T-helper 17 cell (primary cell): ENCODE data around the gene PRKCH. TPM values are rescaled to one million over a fixed set of nuclear protein-coding genes. Genes with fewer than 3 reads are reported as not detected.
"Not testable (repeated sequence)": the region's sequence is repeated elsewhere in the genome, so short reads cannot be mapped to it uniquely, and the experiment has no call there.

Source experiments
- ATAC-seq: fragments of 150-1000 bp; cut with Tn5 transposase; 2 replicates; pipeline ENCODE4 v1.10.0; 2021; ENCODE audit warnings: mild to moderate bottlenecking, moderate library complexity
- DNase-seq, 3 donors: peaks; one replicate each; pipeline versions ENCODE4 v3.0.0 to v3.0.0-alpha.2; 2020 to 2021
- H3K9me3 ChIP-seq: one replicate; pipeline ENCODE4 v1.7.0; 2013; ENCODE audit warnings: low read length, mild to moderate bottlenecking; ENCODE audit not compliant: control insufficient read depth, poor library complexity, severe bottlenecking
- H3K27ac Mint-ChIP-seq: one replicate; pipeline ENCODE4 v1.8.0; 2022; ENCODE audit warnings: mild to moderate bottlenecking, moderate library complexity, mixed read lengths
- H3K27me3 Mint-ChIP-seq: one replicate; pipeline ENCODE4 v1.8.0; 2022; ENCODE audit warnings: mixed read lengths
- H3K36me3 Mint-ChIP-seq: one replicate; pipeline ENCODE4 v1.8.0; 2022; ENCODE audit warnings: low read depth, mixed read lengths
- H3K4me1 Mint-ChIP-seq: one replicate; pipeline ENCODE4 v1.8.0; 2022; ENCODE audit warnings: mild to moderate bottlenecking, mixed read lengths
- H3K4me3 Mint-ChIP-seq: one replicate; pipeline ENCODE4 v1.8.0; 2022; ENCODE audit warnings: mild to moderate bottlenecking, moderate library complexity, mixed read lengths
- total RNA-seq, 4 donors: library from RNA in 2 of 4; stranded (reverse) in 2 of 4; gene quantifications; one replicate each; pipeline ENCODE4 v1.2.3 and lab custom pipeline; 2022 to 2026

The PRKCH gene
- total RNA-seq, 2 donors from 2014 or later: 328 to 342 TPM

- Mint-ChIP-seq H3K27ac (no peak overlapping the region), H3K36me3 (peaks cover 5% of the 10 kb centered on the region), H3K4me3 (no peak overlapping the region), H3K27me3 (no peaks in the 10 kb centered on the region), H3K4me1 (peaks cover 66% of the 10 kb centered on the region)
- ATAC-seq (no peak), DNase-seq (no peak)
- no peaks in the 10 kb centered on the region for H3K9me3 ChIP-seq
Measured at GRCh38 chr14:61399365-61399764, 78.0 kb downstream of the PRKCH start.

GRCh38 chr14:61401461-61401860 is 80.1 kb downstream of the PRKCH start:
- ATAC-seq (no peak), DNase-seq (no peak)
- Mint-ChIP-seq H3K4me3 (peak overlapping the region; percentile 41), H3K27ac (no peak overlapping the region), H3K27me3 (no peaks in the 10 kb centered on the region), H3K4me1 (peaks cover 67% of the 10 kb centered on the region), H3K36me3 (peaks cover 5% of the 10 kb centered on the region)
- H3K9me3 ChIP-seq: no peaks in the 10 kb centered on the region

DNA sequence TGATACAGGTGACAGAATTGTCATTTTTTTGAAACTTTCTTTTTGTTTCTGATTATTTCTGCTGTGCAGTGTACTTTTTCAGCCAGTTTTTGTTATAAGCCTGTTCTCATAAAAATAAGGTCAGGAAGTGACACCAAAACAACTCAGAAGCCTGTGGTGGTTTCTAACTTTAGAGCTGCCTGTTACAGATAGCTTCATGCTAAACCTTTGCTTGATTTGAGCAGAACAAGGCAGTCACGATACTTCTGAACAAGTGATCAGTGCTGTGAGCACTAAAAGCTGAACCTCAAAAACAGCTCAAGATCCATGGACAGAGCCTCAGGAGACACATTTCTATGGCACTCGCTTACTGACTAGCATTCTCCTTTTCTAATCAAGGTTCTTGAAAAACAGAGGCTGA is 82.0 kb downstream of the PRKCH start:
- H3K9me3 ChIP-seq: no peaks in the 10 kb centered on the region
- no peak for DNase-seq
- peak overlapping the region; percentile 87 for H3K27ac Mint-ChIP-seq
- peak; percentile 91 for ATAC-seq
- peaks cover 60% of the 10 kb centered on the region for H3K4me1 Mint-ChIP-seq
- peak overlapping the region; percentile 12 for H3K4me3 Mint-ChIP-seq
- H3K36me3 Mint-ChIP-seq: peaks cover 3% of the 10 kb centered on the region
- H3K27me3 Mint-ChIP-seq: no peaks in the 10 kb centered on the region

DNA sequence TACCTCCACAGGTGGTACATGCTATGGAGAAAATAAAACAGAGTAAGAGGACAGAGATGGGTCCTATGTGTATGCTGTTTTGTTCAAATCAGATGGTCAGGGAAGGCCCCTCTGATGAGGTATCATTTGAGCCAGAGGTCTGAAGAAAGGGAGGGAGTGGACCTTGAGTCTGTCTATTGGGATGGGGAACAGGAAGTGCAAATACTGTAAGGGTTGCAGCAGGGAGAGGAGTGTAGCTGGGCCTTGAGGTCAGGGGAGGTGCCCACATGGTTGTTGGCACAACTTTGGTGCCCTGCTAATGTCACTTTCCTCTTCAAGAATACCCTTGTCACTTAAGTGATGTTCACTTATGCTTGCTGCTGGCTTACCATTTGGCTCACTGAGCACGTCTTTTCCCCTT is 83.3 kb downstream of the PRKCH start:
- no peaks in the 10 kb centered on the region for H3K27me3 Mint-ChIP-seq

DNA sequence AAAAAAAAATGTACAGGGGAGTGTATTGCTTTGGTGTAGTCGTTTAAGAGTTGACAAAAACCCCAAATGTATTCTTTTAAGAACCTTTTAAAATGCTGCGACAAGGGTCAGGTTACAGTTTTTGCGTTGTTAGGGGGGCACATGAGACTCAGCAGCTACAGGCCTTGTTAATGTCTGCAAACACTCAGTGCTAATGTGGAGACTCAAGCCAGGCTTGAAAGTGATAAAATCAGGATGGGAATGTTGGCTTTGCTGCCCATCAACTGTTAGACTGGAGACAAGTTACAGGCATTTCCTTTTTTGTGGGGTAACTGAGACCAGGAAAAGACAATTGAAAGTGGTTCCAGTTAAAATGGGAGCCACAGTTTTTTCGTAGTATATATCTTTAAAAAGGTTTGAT is 84.8 kb downstream of the PRKCH start:
- peak overlapping the region; percentile 54 for H3K4me3 Mint-ChIP-seq
- H3K27ac Mint-ChIP-seq: peak overlapping the region; percentile 87
- H3K9me3 ChIP-seq: no peaks in the 10 kb centered on the region
- DNase-seq: no peak
- H3K4me1 Mint-ChIP-seq: peaks cover 59% of the 10 kb centered on the region
- peaks cover 2% of the 10 kb centered on the region for H3K36me3 Mint-ChIP-seq
- ATAC-seq: no peak
- H3K27me3 Mint-ChIP-seq: no peaks in the 10 kb centered on the region

More for the DNA sequence above, 83.3 kb downstream of the PRKCH start:
- Mint-ChIP-seq H3K27ac (peak overlapping the region; percentile 87), H3K4me3 (peak overlapping the region; percentile 72), H3K36me3 (peaks cover 2% of the 10 kb centered on the region), H3K4me1 (peaks cover 64% of the 10 kb centered on the region)
- no peak for ATAC-seq
- DNase-seq: no peak
- H3K9me3 ChIP-seq: no peaks in the 10 kb centered on the region

GRCh38 chr14:61406675-61407074 is 85.3 kb downstream of the PRKCH start:
- ATAC-seq: peak; percentile 27
- no peaks in the 10 kb centered on the region for H3K27me3 Mint-ChIP-seq
- peak overlapping the region; percentile 85 for H3K4me3 Mint-ChIP-seq
- H3K4me1 Mint-ChIP-seq: peaks cover 59% of the 10 kb centered on the region
- DNase-seq: no peak
- peak overlapping the region; percentile 87 for H3K27ac Mint-ChIP-seq
- peaks cover 2% of the 10 kb centered on the region for H3K9me3 ChIP-seq
- peaks cover 2% of the 10 kb centered on the region for H3K36me3 Mint-ChIP-seq

GRCh38 chr14:61408498-61408897 is 87.1 kb downstream of the PRKCH start:
- peaks cover 2% of the 10 kb centered on the region for H3K36me3 Mint-ChIP-seq
- peaks cover 2% of the 10 kb centered on the region for H3K9me3 ChIP-seq
- DNase-seq (no peak), ATAC-seq (no peak)
- peaks cover 61% of the 10 kb centered on the region for H3K4me1 Mint-ChIP-seq
- peak overlapping the region; percentile 72 for H3K27ac Mint-ChIP-seq
- peak overlapping the region; percentile 52 for H3K4me3 Mint-ChIP-seq
- no peaks in the 10 kb centered on the region for H3K27me3 Mint-ChIP-seq

GRCh38 chr14:61409782-61410181 is 88.4 kb downstream of the PRKCH start:
- DNase-seq (no peak), ATAC-seq (no peak)
- peaks cover 50% of the 10 kb centered on the region for H3K4me1 Mint-ChIP-seq

DNA sequence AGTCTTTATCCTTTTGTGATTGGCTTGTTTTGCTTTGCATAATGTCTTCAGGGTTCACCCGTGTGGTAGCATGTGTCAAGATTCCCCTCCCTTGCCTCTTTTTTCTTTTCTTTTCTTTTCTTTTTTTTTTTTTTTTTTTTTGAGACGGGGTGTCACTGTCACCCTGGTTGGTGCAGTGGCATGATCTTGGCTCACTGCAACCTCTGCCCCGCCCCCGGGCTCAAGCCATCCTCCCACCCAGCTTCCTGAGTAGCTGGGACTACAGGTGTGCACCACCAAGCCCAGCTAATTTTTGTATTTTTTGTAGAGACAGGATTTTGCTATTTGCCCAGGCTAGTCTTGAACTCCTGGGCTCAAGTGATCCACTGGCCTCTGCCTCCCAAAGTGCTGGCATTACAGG is 94.6 kb downstream of the PRKCH start:
- not testable (repeated sequence) for H3K27ac Mint-ChIP-seq, H3K9me3 ChIP-seq, H3K36me3 Mint-ChIP-seq, ATAC-seq, H3K27me3 Mint-ChIP-seq, DNase-seq
- peak overlapping the region; percentile 75 for H3K4me3 Mint-ChIP-seq
- H3K4me1 Mint-ChIP-seq: peaks cover 64% of the 10 kb centered on the region

More at GRCh38 chr14:61409782-61410181, 88.4 kb downstream of the PRKCH start:
- peaks cover 2% of the 10 kb centered on the region for H3K36me3 Mint-ChIP-seq
- H3K27me3 Mint-ChIP-seq: no peaks in the 10 kb centered on the region
- H3K27ac Mint-ChIP-seq: peak overlapping the region; percentile 72
- H3K9me3 ChIP-seq: peaks cover 2% of the 10 kb centered on the region
- no peak overlapping the region for H3K4me3 Mint-ChIP-seq

GRCh38 chr14:61416591-61416990 is 95.2 kb downstream of the PRKCH start:
- Mint-ChIP-seq H3K4me1 (peaks cover 64% of the 10 kb centered on the region), H3K27ac (no peak overlapping the region), H3K27me3 (no peaks in the 10 kb centered on the region), H3K36me3 (no peaks in the 10 kb centered on the region), H3K4me3 (peak overlapping the region; percentile 75)
- peak; percentile 28 for ATAC-seq
- H3K9me3 ChIP-seq: no peaks in the 10 kb centered on the region
- DNase-seq: no peak

DNA sequence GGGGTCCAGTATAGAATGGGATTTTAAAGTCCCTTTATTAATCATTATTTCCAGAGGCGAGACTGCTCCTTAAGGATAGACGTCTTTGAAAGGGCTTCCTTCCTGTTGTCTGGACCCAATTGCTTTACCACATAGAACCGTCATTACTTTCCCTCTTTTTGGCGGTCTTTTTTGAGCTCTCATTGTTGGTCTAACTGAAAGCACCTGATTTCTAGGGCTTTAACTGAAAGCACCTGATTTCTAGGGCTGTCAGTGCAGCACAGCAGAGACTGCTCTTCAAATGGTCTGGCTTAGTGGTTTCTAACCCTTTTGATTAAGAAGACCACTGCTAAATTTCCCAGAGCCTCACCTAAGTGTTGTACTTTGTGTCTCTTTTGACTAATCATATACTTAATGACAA is 95.8 kb downstream of the PRKCH start:
- H3K9me3 ChIP-seq: no peaks in the 10 kb centered on the region
- Mint-ChIP-seq H3K27me3 (no peaks in the 10 kb centered on the region), H3K27ac (no peak overlapping the region), H3K36me3 (no peaks in the 10 kb centered on the region), H3K4me3 (peak overlapping the region; percentile 52), H3K4me1 (peaks cover 63% of the 10 kb centered on the region)
- ATAC-seq (peak; percentile 55), DNase-seq (no peak)

DNA sequence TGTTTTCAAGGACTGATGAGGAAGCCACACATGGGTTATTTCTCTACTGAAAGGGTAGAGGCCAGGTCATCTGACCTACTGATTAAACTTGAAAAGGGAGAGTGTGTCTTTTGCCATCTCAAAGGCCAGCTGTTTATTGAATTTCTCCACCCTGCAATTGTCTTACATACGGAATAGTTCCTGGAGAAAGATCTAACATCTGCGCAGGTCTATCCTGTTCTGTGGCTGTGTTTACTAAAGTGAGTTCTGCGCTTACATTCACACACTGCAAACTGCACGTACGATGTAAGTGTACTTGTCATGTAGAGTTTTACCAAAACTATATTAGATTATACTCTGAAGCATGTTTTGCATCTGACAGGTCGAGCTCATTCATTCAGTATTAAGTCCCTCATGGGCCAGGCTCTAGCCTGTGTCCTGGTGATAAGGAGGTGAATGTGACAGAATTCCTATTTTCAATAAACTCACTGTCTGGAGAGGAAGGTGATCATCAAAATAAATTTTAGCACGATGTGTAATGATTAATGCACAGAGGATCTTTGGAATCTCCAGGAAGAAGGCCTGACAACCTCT is 96.6 kb downstream of the PRKCH start:
- H3K36me3 Mint-ChIP-seq: no peaks in the 10 kb centered on the region
- H3K9me3 ChIP-seq: no peaks in the 10 kb centered on the region
- DNase-seq: no peak
- peaks cover 69% of the 10 kb centered on the region for H3K4me1 Mint-ChIP-seq
- peak overlapping the region; percentile 60 for H3K4me3 Mint-ChIP-seq
- H3K27ac Mint-ChIP-seq: no peak overlapping the region
- no peaks in the 10 kb centered on the region for H3K27me3 Mint-ChIP-seq
- no peak for ATAC-seq

- no peak for DNase-seq
- Mint-ChIP-seq H3K4me3 (peak overlapping the region; percentile 60), H3K4me1 (peaks cover 75% of the 10 kb centered on the region), H3K27me3 (no peaks in the 10 kb centered on the region), H3K27ac (no peak overlapping the region), H3K36me3 (no peaks in the 10 kb centered on the region)
- no peak for ATAC-seq
- no peaks in the 10 kb centered on the region for H3K9me3 ChIP-seq
Measured at GRCh38 chr14:61418746-61419145, 97.4 kb downstream of the PRKCH start.

GRCh38 chr14:61419201-61419600 is 97.8 kb downstream of the PRKCH start:
- DNase-seq: no peak
- peak overlapping the region; percentile 78 for H3K4me3 Mint-ChIP-seq
- no peaks in the 10 kb centered on the region for H3K27me3 Mint-ChIP-seq
- no peak overlapping the region for H3K27ac Mint-ChIP-seq
- no peak for ATAC-seq
- no peaks in the 10 kb centered on the region for H3K36me3 Mint-ChIP-seq
- H3K9me3 ChIP-seq: no peaks in the 10 kb centered on the region
- peaks cover 79% of the 10 kb centered on the region for H3K4me1 Mint-ChIP-seq
